GM23248 (cell line): ENCODE data around the gene YPEL5. TPM values are rescaled to one million over a fixed set of nuclear protein-coding genes. Genes with fewer than 3 reads are reported as not detected.

Experiments used
- DNase-seq: peaks from one replicate; pipeline ENCODE4 v3.0.0-alpha.2; 2015
- H2AFZ ChIP-seq: fragments of 200-600 bp; sonication (generic); 2 replicates; pipeline ENCODE4 v1.6.1; 2016; ENCODE audit warnings: antibody characterized with exemption
- H3F3A ChIP-seq: fragments of 200-600 bp; sonication (generic); 2 replicates; pipeline ENCODE4 v1.6.1; 2016; ENCODE audit warnings: mild to moderate bottlenecking, antibody characterized with exemption, mixed run types; ENCODE audit not compliant: insufficient read depth
- H3K27ac ChIP-seq: fragments of 200-600 bp; sonication (generic); 2 replicates; pipeline ENCODE4 v1.5.1; 2016; ENCODE audit warnings: mild to moderate bottlenecking
- H3K27me3 ChIP-seq: fragments of 200-600 bp; sonication (generic); replicated peaks from 2 replicates; pipeline ENCODE4 v1.6.1; 2016; ENCODE audit warnings: mild to moderate bottlenecking; ENCODE audit not compliant: insufficient read depth
- H3K36me3 ChIP-seq: fragments of 200-600 bp; sonication (generic); 2 replicates; pipeline ENCODE4 v1.6.1; 2016; ENCODE audit warnings: low read depth, mild to moderate bottlenecking
- H3K4me1 ChIP-seq: fragments of 200-600 bp; sonication (generic); 2 replicates; pipeline ENCODE4 v1.6.1; 2016; ENCODE audit warnings: mild to moderate bottlenecking; ENCODE audit not compliant: insufficient read depth
- H3K4me2 ChIP-seq: fragments of 200-600 bp; sonication (generic); one replicate; pipeline ENCODE4 v1.6.1; 2016; ENCODE audit warnings: mild to moderate bottlenecking; ENCODE audit not compliant: unreplicated experiment
- H3K4me3 ChIP-seq: fragments of 200-600 bp; sonication (generic); 2 replicates; pipeline ENCODE4 v1.5.1; 2016; ENCODE audit warnings: mild to moderate bottlenecking
- H3K79me2 ChIP-seq: fragments of 200-600 bp; sonication (generic); 2 replicates; pipeline ENCODE4 v1.6.1; 2016; ENCODE audit warnings: mild to moderate bottlenecking; ENCODE audit not compliant: insufficient read depth
- H3K9ac ChIP-seq: fragments of 200-600 bp; sonication (generic); 2 replicates; pipeline ENCODE4 v1.6.1; 2016; ENCODE audit warnings: mild to moderate bottlenecking
- H3K9me2 ChIP-seq: fragments of 200-600 bp; sonication (generic); 2 replicates; pipeline ENCODE4 v1.6.1; 2016; ENCODE audit warnings: mixed run types, mild to moderate bottlenecking, moderate library complexity; ENCODE audit not compliant: insufficient read depth
- H3K9me3 ChIP-seq: fragments of 200-600 bp; sonication (generic); one replicate; pipeline ENCODE4 v1.6.1; 2017; ENCODE audit warnings: low read depth
- H4K20me1 ChIP-seq: fragments of 200-600 bp; sonication (generic); 2 replicates; pipeline ENCODE4 v1.6.0; 2016; ENCODE audit not compliant: insufficient read depth
- EZH2 ChIP-seq: fragments of 200-600 bp; sonication (generic); IDR thresholded peaks from 2 replicates; pipeline ENCODE4 v1.6.1; 2018; ENCODE audit warnings: antibody characterized with exemption, mild to moderate bottlenecking; ENCODE audit not compliant: insufficient read depth, poor library complexity, severe bottlenecking
- EZH2phosphoT487 ChIP-seq: fragments of 200-600 bp; sonication (generic); IDR thresholded peaks from 2 replicates; pipeline ENCODE4 v1.6.1; 2018; ENCODE audit warnings: antibody characterized with exemption, moderate library complexity, mild to moderate bottlenecking, low read depth; ENCODE audit not compliant: insufficient read depth
- WGBS, 2 experiments: methylation state at CpG; one replicate each; pipeline ENCODE4 v1.1.6; 2015 to 2017; ENCODE audit warnings: low lambda C conversion rate in 2 of 2, low coverage in 1 of 2; ENCODE audit errors: missing lambda C conversion rate in 2 of 2; 5-methylcytosine and 5-hydroxymethylcytosine counted together
- in situ Hi-C: fragments of 300-500 bp; cut with MboI; formaldehyde crosslinking; loops from 2 replicates; pipeline ENCODE4 v1.15.0; 2020
- polyA plus RNA-seq: library from polyadenylated mRNA; unstranded; fragments of >200 nt; fragmentation: Nextera tagmentation; extraction: Ambion mirVana; gene quantifications from 2 replicates; pipeline ENCODE4 v1.2.1, GENCODE V29; 2016
- total RNA-seq: library from RNA; depleted of rRNA; stranded (reverse); fragments of >200 nt; shearing (Covaris generic); gene quantifications from 2 replicates; pipeline ENCODE4 v1.2.3, GENCODE V29; 2014

The YPEL5 gene
- total and polyA plus RNA-seq, 2 experiments from 2014 or later, result 101 to 128 TPM

- no peak overlapping the region for H3K9ac ChIP-seq
- peaks cover 6% of the 10 kb centered on the region; the same call in 1 of the 2 replicates for H4K20me1 ChIP-seq
- H3K9me2 ChIP-seq, result no peaks in the 10 kb centered on the region
- H3K27me3 ChIP-seq, result no peaks in the 10 kb centered on the region
- H3K4me1 ChIP-seq, result no peaks in the 10 kb centered on the region
- in situ Hi-C loops, result no loop called here
- H3K36me3 ChIP-seq, result peaks cover 56% of the 10 kb centered on the region
- no peak overlapping the region for H3K4me2 ChIP-seq
- TF ChIP-seq EZH2phosphoT487 (no peak), EZH2 (no peak)
- DNase-seq, result no peak
- peaks cover 20% of the 10 kb centered on the region for H3F3A ChIP-seq
- WGBS, 2 experiments, result 64 to 66% methylated on average over 3 of the region's 3 CpGs
- H3K9me3 ChIP-seq, result no peaks in the 10 kb centered on the region
- no peak overlapping the region for H3K27ac ChIP-seq
- peaks cover 79% of the 10 kb centered on the region for H3K79me2 ChIP-seq
- no peak overlapping the region for H2AFZ ChIP-seq
- no peak overlapping the region for H3K4me3 ChIP-seq
Measured at GRCh38 chr2:30155889-30156658, 9.3 kb downstream of the YPEL5 start.

GRCh38 chr2:30157616-30158015, 10.8 kb downstream of the YPEL5 start:
- in situ Hi-C loops, result no loop called here
- no peak overlapping the region for H3K4me2 ChIP-seq
- H3K36me3 ChIP-seq, result peaks cover 62% of the 10 kb centered on the region
- H3K4me3 ChIP-seq, result no peak overlapping the region
- H3K27me3 ChIP-seq, result no peaks in the 10 kb centered on the region
- no peaks in the 10 kb centered on the region for H3K9me3 ChIP-seq
- TF ChIP-seq EZH2 (no peak), EZH2phosphoT487 (no peak)
- peaks cover 6% of the 10 kb centered on the region; the same call in 1 of the 2 replicates for H4K20me1 ChIP-seq
- no peaks in the 10 kb centered on the region for H3K9me2 ChIP-seq
- H3K4me1 ChIP-seq, result no peaks in the 10 kb centered on the region
- H3K27ac ChIP-seq, result no peak overlapping the region
- H3F3A ChIP-seq, result peaks cover 36% of the 10 kb centered on the region
- DNase-seq, result no peak
- peaks cover 63% of the 10 kb centered on the region for H3K79me2 ChIP-seq
- 63 to 75% methylated on average over 4 of the region's 4 CpGs for WGBS, 2 experiments
- no peak overlapping the region for H2AFZ ChIP-seq
- H3K9ac ChIP-seq, result no peak overlapping the region

GRCh38 chr2:30159766-30160165, 13.0 kb downstream of the YPEL5 start:
- Histone ChIP-seq H3K36me3 (peaks cover 58% of the 10 kb centered on the region), H3K27me3 (no peaks in the 10 kb centered on the region), H3K4me3 (no peak overlapping the region), H3K4me2 (no peak overlapping the region), H3K27ac (no peak overlapping the region), H3K9me2 (no peaks in the 10 kb centered on the region), H3K79me2 (peaks cover 42% of the 10 kb centered on the region), H3F3A (peaks cover 48% of the 10 kb centered on the region), H3K4me1 (peaks cover 4% of the 10 kb centered on the region; the same call in 1 of the 2 replicates), H2AFZ (no peak overlapping the region), H4K20me1 (peaks cover 6% of the 10 kb centered on the region; the same call in 1 of the 2 replicates), H3K9me3 (no peaks in the 10 kb centered on the region), H3K9ac (no peak overlapping the region)
- DNase-seq, result no peak
- 95 to 97% methylated on average over 2 of the region's 2 CpGs for WGBS, 2 experiments
- in situ Hi-C loops, result loop anchor here (10.0 kb wide), 1 partner anchor 545 kb away; no protein-coding TSS in a partner anchor
- TF ChIP-seq EZH2, result no peak
- no peak for TF ChIP-seq EZH2phosphoT487

DNA sequence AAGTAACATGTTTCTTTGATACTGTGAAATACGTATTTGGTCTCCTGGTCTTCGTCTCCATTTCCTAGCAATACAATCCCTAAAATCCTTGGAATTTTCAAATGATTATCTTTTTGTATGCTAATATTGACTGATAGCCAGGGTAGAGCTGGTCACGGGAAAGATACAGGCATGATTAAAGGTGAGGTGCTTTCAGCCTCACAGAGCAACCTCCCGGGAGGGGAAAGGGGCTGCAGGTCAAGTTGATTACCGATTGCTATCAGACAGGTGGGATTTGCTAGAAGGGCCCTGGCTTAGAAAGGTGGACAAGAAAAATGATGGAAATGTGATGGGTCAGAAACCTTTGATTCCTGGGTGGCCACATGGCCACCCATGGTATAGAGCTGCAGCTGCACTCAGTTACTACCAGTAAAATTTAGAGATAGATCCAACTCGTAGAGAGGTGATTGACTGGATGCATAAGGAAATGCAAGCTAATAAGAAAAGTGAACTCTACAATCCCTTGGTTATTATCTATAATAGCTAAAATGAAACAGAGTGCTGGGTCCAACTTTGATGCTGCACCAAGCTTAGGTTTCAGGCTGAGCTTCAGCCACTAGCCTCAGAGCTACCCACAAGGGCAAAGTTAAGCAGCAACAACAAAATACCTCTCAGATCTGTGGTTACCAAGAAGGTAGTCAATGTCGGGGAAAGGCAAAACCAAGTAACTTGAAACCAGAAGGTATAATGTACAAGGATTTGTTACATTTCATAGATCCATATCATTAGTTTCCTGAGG, 15.3 kb downstream of the YPEL5 start:
- Histone ChIP-seq H2AFZ (no peak overlapping the region), H3K27me3 (no peaks in the 10 kb centered on the region), H3K9me2 (no peaks in the 10 kb centered on the region), H3K4me2 (no peak overlapping the region), H3K79me2 (peaks cover 19% of the 10 kb centered on the region; the same call in 1 of the 2 replicates), H3K36me3 (peaks cover 44% of the 10 kb centered on the region), H3K4me3 (no peak overlapping the region), H3F3A (peaks cover 44% of the 10 kb centered on the region), H3K4me1 (peaks cover 9% of the 10 kb centered on the region; the same call in 1 of the 2 replicates), H3K9me3 (no peaks in the 10 kb centered on the region), H4K20me1 (no peaks in the 10 kb centered on the region), H3K9ac (no peak overlapping the region), H3K27ac (no peak overlapping the region)
- DNase-seq, result no peak
- WGBS, 2 experiments, result 82 to 84% methylated on average over 7 of the region's 7 CpGs
- in situ Hi-C loops, result loop anchor here (10.0 kb wide), 1 partner anchor 543 kb away; no protein-coding TSS in a partner anchor
- no peak for TF ChIP-seq EZH2
- TF ChIP-seq EZH2phosphoT487, result no peak
